GM12892 (cell line): Measurements from ENCODE around the gene VPREB3.

Experiments used
- POLR2A ChIP-seq: IDR thresholded peaks from 2 replicates; pipeline ENCODE4 v1.6.1; 2011; ENCODE audit warnings: low read depth, low read length, control low read depth
- TAF1 ChIP-seq: IDR thresholded peaks from 2 replicates; pipeline ENCODE4 v1.6.1; 2011; ENCODE audit warnings: low read depth, mild to moderate bottlenecking, control low read depth, low read length, borderline replicate concordance

DNA sequence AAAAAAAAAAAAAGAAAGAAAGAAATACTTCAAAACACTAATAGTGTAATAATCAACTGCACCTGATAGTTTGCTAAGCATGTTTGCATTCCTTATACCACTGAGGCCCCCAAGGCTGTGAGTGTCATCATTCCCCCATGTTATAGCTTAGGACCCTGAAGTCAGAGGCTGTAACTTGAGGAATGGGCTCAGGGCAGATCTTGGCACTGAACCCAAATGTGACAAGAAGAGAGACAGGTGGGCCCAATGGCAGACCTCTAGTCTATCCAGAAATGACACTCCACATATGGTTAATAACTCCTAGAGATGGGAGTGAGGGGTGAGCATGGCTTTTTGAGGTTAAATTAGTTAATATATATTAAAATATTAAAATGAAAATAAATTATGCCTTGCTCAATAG lies 16.5 kb downstream of the VPREB3 start:
- TF ChIP-seq POLR2A: no peak
- no peak for TF ChIP-seq TAF1
